Measurements from ENCODE around the gene STK33.

STK33 gene

DNA sequence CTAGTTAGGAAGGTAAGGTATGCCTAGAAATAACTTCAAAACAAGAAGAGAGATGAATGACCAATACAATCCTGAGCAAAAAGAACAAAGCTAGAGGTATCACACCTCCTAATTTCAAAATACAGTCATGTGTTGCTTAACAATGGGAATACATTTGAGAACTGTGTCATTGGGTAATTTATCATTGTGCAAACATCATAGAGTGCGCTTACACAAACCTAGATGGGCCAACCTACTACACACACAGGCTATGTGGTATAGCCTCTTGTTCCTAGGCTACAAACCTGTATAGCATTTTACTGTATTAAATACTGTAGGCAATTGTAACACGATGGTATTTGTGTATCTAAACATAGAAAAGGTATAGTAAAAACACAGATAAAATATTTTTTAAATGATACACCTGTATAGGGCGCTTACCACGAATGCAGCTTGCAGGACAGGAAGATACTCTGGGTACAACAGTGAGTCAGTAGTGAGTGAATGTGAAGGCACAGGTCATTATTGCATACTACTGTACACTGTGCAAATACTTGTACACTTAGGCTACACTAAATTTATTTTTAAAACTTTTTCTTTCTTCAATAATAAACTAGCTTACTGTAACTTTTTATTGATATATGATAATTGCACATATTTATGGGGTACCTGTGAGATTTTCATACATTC is 48.2 kb downstream of the STK33 start:
- no peak overlapping the region for H3K4me3 ChIP-seq (ENCODE audit: low read length)
- no peak for DNase-seq (ENCODE audit: low read depth)
- TF ChIP-seq, protein P1, sequence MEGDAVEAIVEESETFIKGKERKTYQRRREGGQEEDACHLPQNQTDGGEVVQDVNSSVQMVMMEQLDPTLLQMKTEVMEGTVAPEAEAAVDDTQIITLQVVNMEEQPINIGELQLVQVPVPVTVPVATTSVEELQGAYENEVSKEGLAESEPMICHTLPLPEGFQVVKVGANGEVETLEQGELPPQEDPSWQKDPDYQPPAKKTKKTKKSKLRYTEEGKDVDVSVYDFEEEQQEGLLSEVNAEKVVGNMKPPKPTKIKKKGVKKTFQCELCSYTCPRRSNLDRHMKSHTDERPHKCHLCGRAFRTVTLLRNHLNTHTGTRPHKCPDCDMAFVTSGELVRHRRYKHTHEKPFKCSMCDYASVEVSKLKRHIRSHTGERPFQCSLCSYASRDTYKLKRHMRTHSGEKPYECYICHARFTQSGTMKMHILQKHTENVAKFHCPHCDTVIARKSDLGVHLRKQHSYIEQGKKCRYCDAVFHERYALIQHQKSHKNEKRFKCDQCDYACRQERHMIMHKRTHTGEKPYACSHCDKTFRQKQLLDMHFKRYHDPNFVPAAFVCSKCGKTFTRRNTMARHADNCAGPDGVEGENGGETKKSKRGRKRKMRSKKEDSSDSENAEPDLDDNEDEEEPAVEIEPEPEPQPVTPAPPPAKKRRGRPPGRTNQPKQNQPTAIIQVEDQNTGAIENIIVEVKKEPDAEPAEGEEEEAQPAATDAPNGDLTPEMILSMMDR (conservative IDR thresholded peaks at IDR 0.05; ENCODE audit: low read length): no peak

DNA sequence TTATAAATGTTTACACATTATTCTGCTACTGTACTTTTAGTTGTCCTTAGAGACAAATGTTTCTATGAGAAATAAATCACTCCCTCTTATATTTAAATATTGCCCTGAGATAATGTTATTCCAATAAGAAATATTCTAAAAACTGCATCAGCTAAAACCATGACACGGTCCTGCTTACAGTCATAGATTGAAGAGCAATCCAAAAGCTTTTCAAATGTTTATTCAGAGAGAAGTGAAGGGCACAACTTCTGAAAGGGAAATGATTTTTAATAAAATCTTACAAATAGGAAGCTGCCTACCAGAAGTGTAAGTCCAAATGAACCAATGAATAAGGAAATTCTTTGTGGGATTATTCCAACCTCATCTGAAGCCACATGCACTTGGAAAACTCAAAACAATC is 49.2 kb downstream of the STK33 start:
- TF ChIP-seq, protein P1 (conservative IDR thresholded peaks at IDR 0.05; ENCODE audit: low read length): no peak
- DNase-seq (ENCODE audit: low read depth): no peak
- no peak overlapping the region for H3K4me3 ChIP-seq (ENCODE audit: low read length)

DNA sequence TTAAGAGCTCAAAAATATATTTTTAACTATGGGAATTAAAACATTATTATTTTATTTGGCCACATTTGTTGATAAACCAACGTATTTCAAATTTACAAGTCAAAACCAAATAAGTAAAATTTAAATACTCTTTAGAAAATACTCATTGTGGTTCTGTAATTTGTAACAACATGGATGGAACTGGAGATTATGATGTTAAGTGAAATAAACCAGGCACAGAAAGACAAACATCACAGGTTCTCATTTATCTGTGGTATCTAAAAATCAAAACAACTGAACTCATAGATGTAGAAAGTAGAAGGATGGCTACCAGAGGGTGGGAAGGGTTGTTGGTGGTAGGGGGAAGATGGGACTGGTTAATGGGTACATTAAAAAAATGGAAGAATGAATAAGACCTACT is 50.8 kb downstream of the STK33 start:
- DNase-seq (ENCODE audit: low read depth): no peak
- H3K4me3 ChIP-seq (ENCODE audit: low read length): no peak overlapping the region
- TF ChIP-seq, protein P1 (conservative IDR thresholded peaks at IDR 0.05; ENCODE audit: low read length): no peak

DNA sequence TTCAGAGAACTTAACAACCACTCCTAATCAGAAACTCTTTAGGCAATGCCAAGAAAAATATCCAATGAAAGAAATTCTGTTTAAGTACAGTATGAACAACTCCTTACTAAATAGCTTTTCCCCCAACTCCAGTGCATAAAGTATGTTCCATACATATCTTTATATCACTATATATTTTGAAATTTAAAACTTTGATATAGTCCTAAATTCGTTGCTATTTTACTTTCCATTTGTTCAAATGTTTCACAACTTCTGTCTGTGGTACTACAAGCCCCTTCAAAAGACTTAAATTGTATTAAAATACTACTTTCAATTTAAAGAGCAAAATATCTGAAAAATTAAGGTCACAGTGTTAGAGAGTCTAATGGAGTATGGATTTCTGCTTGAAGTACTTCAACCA is 52.6 kb downstream of the STK33 start:
- TF ChIP-seq, protein P1 (conservative IDR thresholded peaks at IDR 0.05; ENCODE audit: low read length): no peak
- no peak overlapping the region for H3K4me3 ChIP-seq (ENCODE audit: low read length)
- DNase-seq (ENCODE audit: low read depth): no peak

DNA sequence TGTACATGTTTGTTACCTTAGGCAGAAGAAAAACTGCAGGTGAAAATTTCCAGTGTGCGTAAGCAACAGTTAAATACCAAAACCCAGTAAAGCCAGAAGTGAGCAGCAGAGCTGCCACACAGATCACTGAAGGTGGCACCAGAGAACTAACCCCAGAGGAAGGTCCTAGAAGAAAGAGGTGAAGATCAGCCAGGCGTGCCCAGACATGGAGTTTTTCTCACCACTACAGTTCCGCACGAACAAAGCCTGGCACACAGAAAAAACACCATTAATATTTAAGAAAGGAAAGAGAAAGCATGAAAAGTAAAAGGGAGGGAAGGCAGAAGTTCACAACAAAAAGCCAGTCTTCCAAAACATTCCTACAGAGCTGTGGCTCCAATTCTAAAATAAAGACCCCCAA is 60.7 kb downstream of the STK33 start:
- TF ChIP-seq, protein P1 (conservative IDR thresholded peaks at IDR 0.05; ENCODE audit: low read length): no peak
- no peak for DNase-seq (ENCODE audit: low read depth)
- no peak overlapping the region for H3K4me3 ChIP-seq (ENCODE audit: low read length)

DNA sequence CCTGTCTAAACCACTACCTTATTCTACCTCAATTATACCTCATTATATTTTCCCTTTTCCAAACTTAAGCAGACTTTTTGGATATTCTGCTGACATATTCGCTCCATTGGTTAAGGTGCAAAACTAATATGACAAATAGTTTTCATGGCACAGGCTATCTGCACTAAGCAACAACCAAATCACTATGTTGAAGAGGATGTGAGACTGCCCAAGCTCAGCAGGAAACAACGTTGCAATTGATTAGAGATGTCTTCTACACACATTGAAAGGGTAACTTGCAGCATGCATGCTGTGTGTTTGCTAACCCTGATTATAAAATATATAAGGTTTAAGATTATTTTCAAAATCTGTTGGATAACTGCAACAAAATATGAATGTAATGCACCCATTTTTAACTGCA is 61.6 kb downstream of the STK33 start:
- no peak overlapping the region for H3K4me3 ChIP-seq (ENCODE audit: low read length)
- TF ChIP-seq, protein P1 (conservative IDR thresholded peaks at IDR 0.05; ENCODE audit: low read length): no peak
- no peak for DNase-seq (ENCODE audit: low read depth)

DNA sequence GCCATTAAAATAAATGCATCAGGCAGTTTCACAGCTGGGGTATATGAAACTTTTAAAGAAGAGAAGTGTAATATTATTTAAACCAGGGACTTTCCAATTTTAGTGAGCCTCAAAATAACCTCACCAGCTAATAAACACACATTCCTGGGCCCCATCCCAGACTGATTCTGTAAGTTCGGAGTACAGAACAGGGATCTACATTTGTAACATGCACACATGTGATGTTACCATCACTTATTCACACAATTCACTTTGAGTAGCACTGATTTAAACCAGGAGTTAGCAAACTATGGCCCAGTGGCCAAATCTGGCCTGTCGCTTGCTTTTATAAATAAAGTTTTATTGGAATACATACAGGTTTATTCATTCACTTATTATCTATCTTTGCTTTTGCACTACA is 62.0 kb downstream of the STK33 start:
- TF ChIP-seq, protein P1 (conservative IDR thresholded peaks at IDR 0.05; ENCODE audit: low read length): no peak
- no peak overlapping the region for H3K4me3 ChIP-seq (ENCODE audit: low read length)
- DNase-seq (ENCODE audit: low read depth): no peak

All from AG10803 (cell line).